ENCODE results near the gene NDUFB6.

NDUFB6 gene

DNA sequence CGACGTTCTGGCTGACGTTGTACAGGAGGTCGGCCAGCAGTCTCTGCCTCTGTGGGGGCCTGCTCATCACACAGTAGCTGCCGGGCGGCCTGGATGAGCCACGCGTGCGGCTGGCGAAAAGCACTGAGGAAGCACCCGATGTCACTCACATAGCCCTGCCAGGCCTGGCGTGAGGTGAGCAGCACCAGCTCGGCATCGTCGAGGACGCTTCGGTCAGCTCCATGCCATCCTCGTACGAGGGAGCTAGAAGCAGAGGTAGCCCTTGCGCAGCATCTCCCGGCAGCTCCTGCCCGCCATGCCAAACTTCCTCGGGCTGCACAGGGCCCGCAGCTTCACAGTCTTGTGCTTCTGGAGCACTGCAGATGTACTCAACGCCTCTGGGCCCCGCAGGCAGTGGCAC, 6.2 kb downstream of the NDUFB6 start:
- Histone ChIP-seq H3K27me3 (no peaks in the 10 kb centered on the region), H3K4me3 (no peak overlapping the region), H3K4me1 (peaks cover 0 to 12% (median 7%) of the 10 kb centered on the region in 4 donors), H3K36me3 (peaks cover 30 to 52% (median 33%) of the 10 kb centered on the region in 3 donors), H3K27ac (no peak overlapping the region), H3K9me3 (no peaks in the 10 kb centered on the region)
- intact Hi-C loops (cut with DNase I; ENCODE audit: low total_unique reads) = no loop called here
- no peak for DNase-seq
- TF ChIP-seq CTCF (IDR thresholded peaks at IDR 0.05) = no peak

- intact Hi-C loops (cut with DNase I; ENCODE audit: low total_unique reads) = no loop called here
- TF ChIP-seq CTCF (IDR thresholded peaks at IDR 0.05) = no peak
- H3K36me3 ChIP-seq = peaks cover 30 to 52% (median 33%) of the 10 kb centered on the region in 3 donors
- no peak overlapping the region for H3K27ac ChIP-seq
- no peaks in the 10 kb centered on the region for H3K27me3 ChIP-seq
- peaks cover 0 to 4% (median 1%) of the 10 kb centered on the region in 4 donors for H3K4me1 ChIP-seq
- H3K9me3 ChIP-seq = no peaks in the 10 kb centered on the region
- H3K4me3 ChIP-seq = no peak overlapping the region
- no peak for DNase-seq
Observed at GRCh38 chr9:32565967-32566366, 7.0 kb downstream of the NDUFB6 start.

DNA sequence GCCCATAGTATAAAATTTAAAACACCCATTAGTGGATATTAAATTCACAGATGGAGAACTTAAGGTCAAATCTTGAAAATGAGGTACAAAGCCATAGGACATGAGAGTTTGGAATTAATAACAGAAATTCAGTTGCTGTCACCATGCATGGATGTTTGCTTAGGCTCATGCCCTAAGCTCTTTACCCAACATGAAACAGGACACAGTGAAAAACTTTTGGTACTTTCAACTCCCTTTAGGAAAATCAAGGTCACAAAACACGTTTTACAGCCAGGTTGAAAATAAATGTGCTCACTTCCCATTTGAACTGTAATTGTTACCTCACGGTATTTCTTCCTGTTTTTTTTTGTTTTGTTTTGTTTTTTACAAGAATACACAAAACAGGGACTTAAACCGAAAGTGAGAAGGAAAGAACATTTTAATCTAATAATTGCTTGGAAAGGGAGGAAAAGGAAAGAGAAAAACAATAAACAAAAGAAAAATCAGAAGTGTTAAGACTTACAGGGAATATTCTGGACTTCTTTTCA, 14.5 kb downstream of the NDUFB6 start:
- H3K4me3 ChIP-seq = no peak overlapping the region
- H3K27me3 ChIP-seq = no peaks in the 10 kb centered on the region
- peaks cover 0 to 1% (median 0%) of the 10 kb centered on the region in 4 donors for H3K4me1 ChIP-seq
- no peak for DNase-seq
- H3K9me3 ChIP-seq = no peaks in the 10 kb centered on the region
- TF ChIP-seq CTCF (IDR thresholded peaks at IDR 0.05) = no peak
- H3K36me3 ChIP-seq = peaks cover 0 to 4% (median 0%) of the 10 kb centered on the region in 3 donors
- H3K27ac ChIP-seq = no peak overlapping the region
- intact Hi-C loops (cut with DNase I; ENCODE audit: low total_unique reads) = no loop called here

- no peak overlapping the region for H3K27ac ChIP-seq
- DNase-seq = no peak
- no peaks in the 10 kb centered on the region for H3K27me3 ChIP-seq
- TF ChIP-seq CTCF (IDR thresholded peaks at IDR 0.05) = no peak
- H3K9me3 ChIP-seq = no peaks in the 10 kb centered on the region
- intact Hi-C loops (cut with DNase I; ENCODE audit: low total_unique reads) = no loop called here
- H3K4me1 ChIP-seq = peaks cover 0 to 19% (median 9%) of the 10 kb centered on the region in 4 donors
- H3K36me3 ChIP-seq = peaks cover 0 to 4% (median 0%) of the 10 kb centered on the region in 3 donors
- H3K4me3 ChIP-seq = no peak overlapping the region
Observed at GRCh38 chr9:32554591-32554990, 18.4 kb downstream of the NDUFB6 start.

DNA sequence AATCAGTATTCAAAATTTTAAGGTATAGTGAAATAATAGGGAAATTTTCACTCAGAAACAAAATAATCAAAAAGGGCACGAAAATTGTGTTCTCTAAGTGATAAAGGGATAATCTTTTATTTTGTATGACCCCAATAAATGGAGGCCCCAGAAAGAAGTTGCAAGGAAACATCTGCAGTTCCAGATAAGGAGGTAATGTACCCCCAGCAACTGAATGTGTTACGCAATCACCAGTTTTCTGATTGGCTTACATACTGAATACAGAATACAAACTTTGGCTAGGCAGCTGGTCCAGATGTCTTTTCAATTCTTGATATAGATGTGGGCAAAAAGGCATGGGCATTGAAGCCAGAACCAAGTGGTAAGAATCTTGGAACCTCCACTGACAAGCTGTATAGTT, 18.9 kb downstream of the NDUFB6 start:
- Histone ChIP-seq H3K4me1 (peaks cover 0 to 24% (median 14%) of the 10 kb centered on the region in 4 donors), H3K4me3 (no peak overlapping the region), H3K27me3 (no peaks in the 10 kb centered on the region), H3K36me3 (peaks cover 0 to 5% (median 0%) of the 10 kb centered on the region in 3 donors), H3K27ac (no peak overlapping the region), H3K9me3 (no peaks in the 10 kb centered on the region)
- TF ChIP-seq CTCF (IDR thresholded peaks at IDR 0.05) = no peak
- intact Hi-C loops (cut with DNase I; ENCODE audit: low total_unique reads) = no loop called here
- DNase-seq = no peak

Measured in tibial artery (tissue), 4 donors.